ENCODE measurements around the gene AUTS2. TPM values are rescaled to one million over a fixed set of nuclear protein-coding genes. Genes with fewer than 3 reads are reported as not detected.

The AUTS2 gene
- total RNA-seq, 1 donor from 2014 or later: 56.0 TPM

- no peak for DNase-seq
- H3K4me1 ChIP-seq: no peaks in the 10 kb centered on the region
- no peaks in the 10 kb centered on the region for H3K9me3 ChIP-seq
- no peak overlapping the region for H3K4me3 ChIP-seq
- no peaks in the 10 kb centered on the region for H3K27me3 ChIP-seq
- intact Hi-C loops (cut with DNase I): no loop called here
- H3K36me3 ChIP-seq: no peaks in the 10 kb centered on the region
- no peak for TF ChIP-seq CTCF (IDR thresholded peaks at IDR 0.05)
- ATAC-seq: no peak
- H3K27ac ChIP-seq: no peak overlapping the region
Observed at GRCh38 chr7:69620063-69620462, 21.8 kb downstream of the AUTS2 start.

- Histone ChIP-seq H3K9me3 (no peaks in the 10 kb centered on the region), H3K4me1 (no peaks in the 10 kb centered on the region), H3K27me3 (no peaks in the 10 kb centered on the region), H3K4me3 (no peak overlapping the region), H3K27ac (no peak overlapping the region), H3K36me3 (no peaks in the 10 kb centered on the region)
- ATAC-seq (no peak), DNase-seq (no peak)
- intact Hi-C loops (cut with DNase I): no loop called here
- no peak for TF ChIP-seq CTCF (IDR thresholded peaks at IDR 0.05)
Observed at GRCh38 chr7:69620650-69621049, 22.4 kb downstream of the AUTS2 start.

- DNase-seq: no peak
- Histone ChIP-seq H3K27me3 (no peaks in the 10 kb centered on the region), H3K4me3 (no peak overlapping the region), H3K36me3 (no peaks in the 10 kb centered on the region), H3K4me1 (no peaks in the 10 kb centered on the region), H3K27ac (no peak overlapping the region), H3K9me3 (no peaks in the 10 kb centered on the region)
- no peak for TF ChIP-seq CTCF (IDR thresholded peaks at IDR 0.05)
- no peak for ATAC-seq
- intact Hi-C loops (cut with DNase I): no loop called here
Observed at GRCh38 chr7:69622014-69622835, 23.9 kb downstream of the AUTS2 start.

GRCh38 chr7:69622960-69623359 is 24.7 kb downstream of the AUTS2 start:
- intact Hi-C loops (cut with DNase I): no loop called here
- Histone ChIP-seq H3K36me3 (no peaks in the 10 kb centered on the region), H3K4me1 (no peaks in the 10 kb centered on the region), H3K9me3 (no peaks in the 10 kb centered on the region), H3K27ac (no peak overlapping the region), H3K4me3 (no peak overlapping the region), H3K27me3 (no peaks in the 10 kb centered on the region)
- DNase-seq (no peak), ATAC-seq (no peak)
- TF ChIP-seq CTCF (IDR thresholded peaks at IDR 0.05): no peak

GRCh38 chr7:69624435-69625230 is 26.4 kb downstream of the AUTS2 start:
- Histone ChIP-seq H3K27ac (no peak overlapping the region), H3K27me3 (no peaks in the 10 kb centered on the region), H3K9me3 (no peaks in the 10 kb centered on the region), H3K36me3 (no peaks in the 10 kb centered on the region), H3K4me3 (no peak overlapping the region), H3K4me1 (no peaks in the 10 kb centered on the region)
- DNase-seq (no peak), ATAC-seq (no peak)
- TF ChIP-seq CTCF (IDR thresholded peaks at IDR 0.05): no peak
- intact Hi-C loops (cut with DNase I): no loop called here
